Stimulated activated CD4-positive, alpha-beta T cell treated with anti-CD3 and anti-CD28 coated beads, Interleukin-1b, Interleukin-23, amount 100 ng/mL, for 4 hours (primary cell): ENCODE measurements around the gene SOX5.
"Not testable (repeated sequence)": the region's sequence is repeated elsewhere in the genome, so short reads cannot be mapped to it uniquely, and the experiment has no call there.

Experiments
- DNase-seq, 2 donors: peaks; one replicate each; pipeline ENCODE4 v3.0.0-alpha.2; 2020; ENCODE audit warnings: low read depth in 2 of 2

SOX5 gene

GRCh38 chr12:23909551-23909950, 39.9 kb downstream of the SOX5 start:
- DNase-seq: no peak

GRCh38 chr12:23906329-23906728, 43.1 kb downstream of the SOX5 start:
- no peak for DNase-seq

- no peak for DNase-seq
Measured at GRCh38 chr12:23899434-23899833, 50.0 kb downstream of the SOX5 start.

- DNase-seq: no peak
Measured at GRCh38 chr12:23898121-23898520, 51.3 kb downstream of the SOX5 start.

- no peak for DNase-seq
Measured at GRCh38 chr12:23895792-23896218, 53.7 kb downstream of the SOX5 start.

GRCh38 chr12:23893611-23894010, 55.9 kb downstream of the SOX5 start:
- no peak for DNase-seq

- no peak for DNase-seq
Measured at GRCh38 chr12:23891115-23891514, 58.4 kb downstream of the SOX5 start.

- no peak for DNase-seq
Measured at GRCh38 chr12:23889069-23889440, 60.4 kb downstream of the SOX5 start.

- DNase-seq: no peak
Measured at GRCh38 chr12:23888396-23889068, 60.9 kb downstream of the SOX5 start.

- DNase-seq: no peak
Measured at GRCh38 chr12:23887055-23887835, 62.2 kb downstream of the SOX5 start.

GRCh38 chr12:23885394-23885793, 64.1 kb downstream of the SOX5 start:
- DNase-seq: no peak

GRCh38 chr12:23884909-23885308, 64.6 kb downstream of the SOX5 start:
- no peak for DNase-seq

- no peak for DNase-seq
Measured at GRCh38 chr12:23880988-23881387, 68.5 kb downstream of the SOX5 start.

- DNase-seq: not testable (repeated sequence)
Measured at GRCh38 chr12:23876618-23877017, 72.9 kb downstream of the SOX5 start.

GRCh38 chr12:23867794-23868193, 81.7 kb downstream of the SOX5 start:
- DNase-seq: no peak

- DNase-seq: no peak
Measured at GRCh38 chr12:23862701-23863100, 86.8 kb downstream of the SOX5 start.

- no peak for DNase-seq
Measured at GRCh38 chr12:23860019-23860418, 89.5 kb downstream of the SOX5 start.

GRCh38 chr12:23857178-23857577, 92.3 kb downstream of the SOX5 start:
- DNase-seq: no peak

GRCh38 chr12:23855813-23856212, 93.7 kb downstream of the SOX5 start:
- no peak for DNase-seq

GRCh38 chr12:23854598-23854997, 94.9 kb downstream of the SOX5 start:
- no peak for DNase-seq

GRCh38 chr12:23853640-23854039, 95.8 kb downstream of the SOX5 start:
- DNase-seq: no peak

GRCh38 chr12:23851602-23852001, 97.9 kb downstream of the SOX5 start:
- DNase-seq: no peak

GRCh38 chr12:23847857-23848256, 101.6 kb downstream of the SOX5 start:
- no peak for DNase-seq
